COLO829 (cell line): ENCODE measurements around the gene GPR27.

ENCODE experiments used
- DNase-seq: peaks from one replicate; pipeline ENCODE4 v3.0.0; 2012; ENCODE audit warnings: low spot score

GPR27 gene

GRCh38 chr3:71732637-71733036, 21.0 kb upstream of the GPR27 start:
- DNase-seq = no peak

- DNase-seq = no peak
Observed at GRCh38 chr3:71733319-71733718, 20.3 kb upstream of the GPR27 start.

- no peak for DNase-seq
Observed at GRCh38 chr3:71734881-71735280, 18.8 kb upstream of the GPR27 start.

- DNase-seq = no peak
Observed at GRCh38 chr3:71742621-71743020, 11.0 kb upstream of the GPR27 start.

- DNase-seq = no peak
Observed at GRCh38 chr3:71744738-71745137, 8.9 kb upstream of the GPR27 start.

- no peak for DNase-seq
Observed at GRCh38 chr3:71751602-71752001, 2.1 kb upstream of the GPR27 start.

GRCh38 chr3:71752831-71753700, 589 bp upstream of the GPR27 start:
- DNase-seq = no peak

- DNase-seq = no peak
Observed at GRCh38 chr3:71754610-71755253, 1.1 kb downstream of the GPR27 start.

GRCh38 chr3:71758091-71758490, 4.4 kb downstream of the GPR27 start:
- no peak for DNase-seq

- no peak for DNase-seq
Observed at GRCh38 chr3:71759401-71759800, 5.7 kb downstream of the GPR27 start.

GRCh38 chr3:71760140-71760539, 6.5 kb downstream of the GPR27 start:
- no peak for DNase-seq

- DNase-seq = no peak
Observed at GRCh38 chr3:71763426-71763825, 9.8 kb downstream of the GPR27 start.

- no peak for DNase-seq
Observed at GRCh38 chr3:71771126-71771525, 17.5 kb downstream of the GPR27 start.

GRCh38 chr3:71771884-71772283, 18.2 kb downstream of the GPR27 start:
- DNase-seq = no peak

GRCh38 chr3:71776538-71776937, 22.9 kb downstream of the GPR27 start:
- no peak for DNase-seq

- DNase-seq = no peak
Observed at GRCh38 chr3:71778353-71778752, 24.7 kb downstream of the GPR27 start.

- no peak for DNase-seq
Observed at GRCh38 chr3:71779674-71780377, 26.2 kb downstream of the GPR27 start.

- no peak for DNase-seq
Observed at GRCh38 chr3:71780430-71780829, 26.8 kb downstream of the GPR27 start.

GRCh38 chr3:71783152-71783551, 29.5 kb downstream of the GPR27 start:
- no peak for DNase-seq

- DNase-seq = no peak
Observed at GRCh38 chr3:71784201-71784913, 30.7 kb downstream of the GPR27 start.

GRCh38 chr3:71784914-71785531, 31.4 kb downstream of the GPR27 start, which contains the start of gene PROK2:
Gene PROK2, minus strand, starts transcription at chr3:71785148. Its CDS starts 96 bp downstream, at chr3:71785052.
- no peak for DNase-seq
